ENCODE results near the gene BCAS3.

DNA sequence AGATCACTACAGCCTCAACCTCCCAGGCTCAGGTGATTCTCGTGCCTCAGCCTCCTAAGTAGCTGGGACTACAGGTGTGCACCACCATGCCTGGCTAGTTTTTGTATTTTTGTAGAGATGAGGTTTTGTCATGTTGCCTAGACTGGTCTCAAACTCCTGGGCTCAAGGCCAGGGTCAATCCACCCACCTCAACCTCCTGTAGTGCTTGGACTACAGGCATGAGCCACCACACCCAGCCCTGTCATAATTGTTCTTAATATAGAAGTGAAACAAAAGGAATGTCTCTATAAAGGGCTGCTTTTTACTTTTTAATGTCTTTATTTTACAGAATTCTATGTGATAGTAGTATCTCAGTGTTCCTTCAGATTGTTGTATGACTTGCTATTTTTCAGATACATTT lies 376.8 kb downstream of the BCAS3 start:
- TF ChIP-seq POLR2A (IDR thresholded peaks at IDR 0.05; ENCODE audit: low read depth, low read length): no peak
- TF ChIP-seq POLR2AphosphoS5 (IDR thresholded peaks at IDR 0.05; ENCODE audit: low read depth, low read length): no peak
- TF ChIP-seq TAF1 (IDR thresholded peaks at IDR 0.05; ENCODE audit: borderline replicate concordance, low read depth, low read length): no peak
